ENCODE data around the gene ABLIM1. TPM values are rescaled to one million over a fixed set of nuclear protein-coding genes. Genes with fewer than 3 reads are reported as not detected.

Gene ABLIM1
- total RNA-seq, 1 donor from 2014 or later = 103 TPM

DNA sequence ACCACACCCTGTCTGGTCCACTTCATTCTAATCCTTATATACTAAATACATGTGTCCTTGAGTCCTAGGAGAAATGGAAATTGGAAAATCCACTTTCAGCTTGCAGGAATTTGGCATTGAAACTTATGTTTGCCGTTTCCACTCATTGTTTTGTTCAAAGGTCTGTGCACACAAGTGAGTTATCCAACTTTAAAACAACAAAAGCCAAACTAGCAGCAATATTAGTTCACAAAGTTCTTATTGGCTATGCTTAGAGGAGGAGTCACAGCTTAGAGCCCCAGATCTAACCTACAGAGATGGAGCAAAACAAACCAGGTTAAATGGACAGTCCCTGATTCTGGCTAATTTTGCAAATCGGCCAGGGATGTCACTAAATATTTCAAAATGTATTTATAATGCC, 209.2 kb downstream of the ABLIM1 start:
- no peak for DNase-seq

DNA sequence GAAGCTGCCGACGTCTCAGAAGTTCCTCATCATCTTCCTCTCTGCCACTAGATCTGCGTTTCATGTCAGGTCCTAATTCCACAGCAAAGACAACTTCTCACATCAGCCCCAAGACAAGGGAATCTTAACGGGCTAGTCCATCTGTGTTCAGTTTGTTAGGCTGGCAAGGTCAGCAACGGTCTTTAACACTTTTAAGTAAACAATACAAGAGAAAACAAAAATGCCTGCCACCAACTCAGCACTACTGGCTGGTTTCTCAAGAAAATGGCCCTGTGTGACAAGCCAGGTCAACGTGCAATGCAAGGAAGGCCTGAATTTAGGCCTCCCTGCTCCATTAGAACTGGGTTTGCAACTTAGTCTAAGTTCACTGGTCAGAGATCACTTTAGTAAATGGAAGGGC, 212.7 kb downstream of the ABLIM1 start:
- no peak for DNase-seq

DNA sequence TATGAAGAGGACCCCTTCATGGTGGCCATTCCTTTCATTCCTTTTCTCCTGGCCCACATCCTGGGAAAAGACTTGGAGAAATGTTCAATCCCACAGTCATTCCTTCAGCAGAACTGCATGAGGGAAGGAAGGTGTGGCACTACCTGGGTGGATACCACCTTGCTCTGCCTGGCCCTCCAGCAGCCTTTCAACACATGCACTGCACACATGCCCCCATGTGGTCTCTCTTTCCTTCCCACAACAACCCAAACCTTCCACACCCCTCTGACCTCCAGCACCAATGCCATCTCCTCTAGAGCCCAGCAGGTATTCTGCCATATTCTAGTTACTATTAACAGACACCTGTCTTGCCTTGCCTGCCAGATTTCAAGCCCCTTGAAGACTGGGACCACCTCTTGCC, 213.3 kb downstream of the ABLIM1 start:
- DNase-seq = no peak

DNA sequence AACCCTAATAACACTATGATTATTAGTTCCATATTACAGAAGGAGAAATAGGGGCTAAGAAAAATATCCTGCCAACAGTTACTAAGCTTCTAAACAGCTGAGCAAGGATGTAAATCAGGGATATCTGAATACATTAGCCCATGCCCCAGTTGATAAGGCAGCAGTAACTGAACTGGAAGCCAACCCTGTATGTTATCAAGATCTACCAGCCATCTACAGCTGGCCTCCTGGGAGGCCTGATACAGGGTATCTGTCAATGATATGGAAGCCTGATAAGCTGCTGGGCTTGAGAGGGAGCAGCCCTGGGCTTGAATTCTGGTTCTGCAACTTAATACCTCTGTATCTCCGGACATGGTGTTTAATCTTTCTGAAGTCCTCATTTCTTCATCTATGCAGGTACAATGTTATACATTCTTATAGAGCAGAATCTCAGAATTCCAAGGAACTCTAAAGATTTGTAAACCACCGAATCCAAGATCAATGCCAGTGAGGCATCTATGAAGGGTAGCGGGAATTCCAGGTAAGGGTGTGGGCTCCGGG, 215.9 kb downstream of the ABLIM1 start:
- DNase-seq = no peak

DNA sequence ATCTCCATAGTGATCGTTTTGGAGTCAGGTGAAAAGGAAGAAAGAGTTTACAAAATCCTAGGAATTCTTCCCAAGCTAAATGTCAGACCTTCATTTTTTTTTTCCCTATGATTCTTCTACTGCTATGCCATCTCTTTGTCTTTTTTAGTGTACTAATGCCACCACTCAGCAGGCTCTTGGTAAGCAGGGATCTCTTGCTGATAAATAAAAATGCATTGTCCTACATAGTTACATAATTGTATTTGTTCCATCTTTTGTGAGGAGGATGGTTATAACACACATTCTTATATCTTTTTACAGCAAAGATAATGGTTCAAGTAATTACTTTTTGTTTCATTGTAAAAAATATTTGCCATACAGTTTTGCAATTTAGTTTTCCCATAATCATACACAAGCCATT, 217.0 kb downstream of the ABLIM1 start:
- DNase-seq = no peak

DNA sequence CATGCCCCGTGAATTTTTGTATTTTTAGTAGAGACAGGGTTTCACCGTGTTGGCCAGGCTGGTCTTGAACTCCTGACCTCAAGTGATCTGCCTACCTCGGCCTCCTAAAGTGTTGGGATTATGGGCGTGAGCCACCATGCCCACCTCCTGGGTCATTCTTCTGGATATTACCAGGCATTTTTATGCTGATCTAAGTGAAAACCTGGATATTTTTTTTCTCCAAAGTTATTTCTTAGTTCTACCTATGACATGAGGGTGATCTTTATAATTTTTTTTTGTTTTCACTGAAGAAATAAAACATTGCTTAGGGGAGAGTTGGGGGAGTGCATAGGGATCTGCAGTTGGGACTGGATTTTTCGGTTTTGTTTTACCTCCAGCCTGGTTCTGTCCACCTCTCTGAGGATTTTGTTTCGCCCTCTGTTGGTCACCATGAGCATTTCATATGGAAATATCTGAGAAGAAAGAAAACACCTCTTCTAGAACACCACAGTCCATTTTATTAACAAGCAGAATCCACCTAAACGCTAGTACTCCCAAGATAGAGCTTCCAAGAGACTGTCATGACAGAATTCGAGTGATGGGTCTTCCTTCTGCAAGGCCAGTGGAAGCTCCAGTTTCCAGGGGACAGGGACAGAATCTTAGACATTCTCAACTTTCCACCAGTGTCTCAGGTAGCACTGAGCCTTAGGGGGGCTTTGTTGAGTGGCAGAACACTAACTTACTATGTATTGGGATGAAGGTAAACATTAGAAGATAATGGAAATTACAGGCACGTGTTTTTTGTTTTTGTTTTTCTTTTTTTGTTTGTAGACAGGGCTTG, 220.4 kb downstream of the ABLIM1 start:
- no peak for DNase-seq

DNA sequence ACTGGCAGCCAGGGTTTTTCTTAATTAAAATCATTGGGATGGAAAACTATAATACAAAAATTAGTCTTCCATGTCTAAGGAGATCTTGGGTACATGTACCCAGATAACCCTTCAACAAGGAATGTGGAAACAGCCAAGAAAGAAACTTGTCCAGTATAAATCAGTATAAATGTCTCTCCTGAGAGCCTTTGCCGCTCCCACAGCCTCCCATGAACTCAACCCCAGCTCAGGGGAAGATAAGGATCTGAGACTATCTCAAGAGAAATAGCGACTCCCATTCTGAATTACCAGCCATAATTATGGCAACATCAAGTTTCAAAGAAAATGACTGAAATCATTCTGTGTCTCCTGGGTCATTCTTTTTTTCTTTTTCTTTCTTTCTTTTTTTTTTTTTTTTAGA, 221.1 kb downstream of the ABLIM1 start:
- no peak for DNase-seq

DNA sequence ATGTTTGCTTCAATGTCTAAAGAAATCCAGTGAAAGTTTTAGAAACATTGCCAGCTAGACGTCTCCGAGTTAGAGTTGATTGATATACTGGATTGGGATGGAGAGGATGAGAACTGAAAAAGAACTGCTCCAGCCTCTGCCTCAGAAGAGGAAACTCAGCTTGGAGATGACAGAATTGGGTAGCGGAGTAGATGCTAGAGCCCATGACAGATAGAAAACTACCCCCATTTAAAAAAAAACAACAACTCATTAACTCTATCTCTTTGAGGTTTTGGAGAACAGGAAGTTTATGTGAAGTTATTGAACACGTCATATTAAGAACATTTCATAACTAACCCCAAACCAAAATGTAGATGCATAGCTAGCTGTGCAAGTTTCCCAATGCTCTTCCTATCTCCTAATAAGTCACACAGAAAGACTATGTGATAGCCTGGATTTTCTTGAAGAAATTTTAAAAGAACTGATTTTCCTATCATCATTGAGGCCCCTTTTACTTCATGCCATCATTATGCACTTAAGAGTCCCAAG, 225.4 kb downstream of the ABLIM1 start:
- no peak for DNase-seq

DNA sequence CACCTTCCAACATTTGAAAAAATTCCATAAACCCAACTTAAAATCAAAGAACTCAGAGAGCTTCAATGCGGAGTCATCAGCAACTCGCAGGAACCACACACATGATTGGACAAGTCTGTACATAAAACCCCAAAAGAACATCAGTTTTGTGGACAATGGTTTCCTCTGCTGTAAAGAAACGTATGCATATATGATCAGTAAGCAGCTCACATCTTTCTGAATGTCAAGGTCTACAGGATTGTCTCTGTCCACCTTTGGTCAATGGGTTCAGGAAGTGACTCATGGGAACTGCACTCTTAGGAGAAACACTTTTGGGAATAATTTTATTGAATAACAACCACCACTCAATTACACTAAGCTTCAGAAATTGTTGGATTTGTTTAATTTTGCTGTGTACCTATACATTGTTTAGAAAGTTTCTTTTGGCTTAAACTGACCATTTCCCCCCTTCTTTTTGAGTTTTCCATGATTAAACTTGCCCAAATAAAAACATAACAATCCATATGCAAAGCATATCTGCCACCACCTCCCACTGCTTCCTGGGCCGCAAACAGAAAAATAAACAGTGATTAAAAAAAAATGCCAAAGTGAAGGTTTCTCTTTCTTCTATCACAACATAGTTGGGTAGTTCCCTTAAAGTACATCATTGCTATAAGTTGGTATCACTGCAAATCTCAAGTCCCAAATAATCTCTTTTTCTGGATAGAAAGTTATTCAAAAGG, 226.5 kb downstream of the ABLIM1 start:
- no peak for DNase-seq

DNA sequence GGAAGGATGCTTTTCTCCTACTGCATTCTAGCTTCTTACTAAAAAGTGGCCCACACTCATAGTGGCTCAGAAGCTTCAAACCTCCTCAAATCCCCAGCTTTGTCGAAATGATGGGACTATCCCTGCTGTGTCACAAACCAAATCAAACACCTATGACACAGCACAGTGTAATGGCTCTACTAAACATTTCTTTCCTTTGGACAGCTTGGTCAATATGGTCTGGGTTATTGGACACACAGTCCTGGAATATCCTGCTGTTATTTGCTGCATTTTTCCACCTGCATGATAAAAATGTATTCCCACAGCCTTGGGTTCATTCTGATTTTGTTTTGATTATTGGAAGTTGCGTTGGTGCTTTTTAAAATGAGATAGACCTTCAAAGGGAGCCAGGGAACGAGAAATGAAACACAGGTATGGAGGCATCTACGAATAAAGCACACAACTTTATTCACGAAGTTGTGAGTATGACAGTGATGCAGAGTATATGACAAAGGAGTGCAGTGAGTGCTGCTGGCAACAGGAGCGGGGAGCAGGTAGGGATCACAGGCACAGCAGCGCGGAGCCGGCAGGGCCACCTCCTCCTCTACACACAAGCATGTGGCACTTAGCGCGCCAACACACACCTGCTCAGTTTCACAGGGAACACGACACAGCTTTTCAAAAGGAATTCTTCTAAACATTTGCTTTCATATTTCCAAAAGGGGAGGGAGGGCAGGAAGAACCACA, 227.2 kb downstream of the ABLIM1 start:
- no peak for DNase-seq

DNA sequence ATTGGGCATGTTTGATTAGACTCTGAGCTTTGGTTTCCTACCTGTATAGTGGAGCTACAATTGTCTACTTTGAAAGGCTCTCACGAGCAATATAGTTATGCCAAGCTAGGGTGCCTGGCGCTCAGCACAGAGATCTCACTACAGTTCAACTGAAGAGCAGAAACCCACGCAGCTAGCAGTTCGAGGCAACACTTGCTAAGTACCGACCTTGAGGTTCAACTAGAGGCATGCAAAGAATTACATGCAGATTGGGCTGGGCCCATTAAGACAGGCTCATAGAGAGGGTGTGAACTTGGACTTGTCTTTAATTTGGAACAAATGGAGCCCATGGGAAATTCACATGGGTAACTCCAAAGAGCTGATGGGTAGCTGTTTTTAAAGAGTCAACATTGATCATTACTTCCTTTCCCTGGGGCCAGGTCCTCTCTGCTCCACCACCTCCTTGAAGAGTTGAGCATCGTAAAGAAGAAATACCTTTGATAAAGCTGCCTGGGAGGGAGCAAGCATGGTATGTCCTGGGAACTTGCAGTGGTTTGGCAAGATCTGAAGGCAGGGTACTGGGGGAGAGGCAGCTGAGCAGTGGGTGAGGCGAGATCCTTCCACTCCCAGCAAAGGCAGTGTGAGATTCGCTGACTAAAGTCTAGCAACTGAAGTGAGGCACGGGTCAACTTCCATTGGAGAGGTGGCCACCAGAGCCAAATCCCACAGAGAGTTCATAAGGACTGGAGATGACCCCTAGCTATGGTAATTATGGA, 228.3 kb downstream of the ABLIM1 start:
- DNase-seq = no peak

DNA sequence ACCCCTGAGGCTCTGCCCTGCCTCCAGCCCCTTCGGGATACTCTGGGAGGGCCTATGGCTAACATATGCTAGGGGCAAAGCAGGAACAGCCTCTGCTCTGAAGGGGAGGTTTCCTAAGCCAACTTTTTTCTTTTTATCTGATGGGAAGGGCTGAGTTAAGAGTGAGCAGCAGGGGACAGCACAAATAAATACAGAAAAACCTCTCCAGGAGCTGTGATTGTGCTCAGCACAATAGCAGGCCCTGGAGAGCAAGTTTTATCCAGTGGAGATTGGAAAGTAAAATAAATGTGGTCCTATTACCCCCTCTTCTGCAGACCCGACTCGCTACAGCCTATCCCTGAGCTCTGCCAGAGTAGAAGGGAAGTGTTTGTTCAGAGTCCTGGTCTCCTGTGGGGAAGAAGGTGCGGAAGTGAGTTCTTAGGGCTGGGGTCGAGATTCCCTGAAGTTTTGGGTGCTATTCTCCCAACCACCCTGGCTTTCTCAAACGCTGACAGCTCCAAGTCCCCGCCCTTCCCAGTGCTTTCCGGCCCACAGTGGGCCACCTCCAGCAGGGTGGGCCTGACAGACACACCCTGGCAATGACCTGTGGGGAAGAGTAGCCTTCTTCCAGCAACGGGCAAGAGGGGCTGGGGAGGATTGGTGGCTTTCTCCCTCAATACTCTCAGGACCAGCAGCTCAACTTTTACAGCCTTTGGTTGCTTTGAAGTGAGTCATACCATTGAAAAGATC, 230.8 kb downstream of the ABLIM1 start:
- DNase-seq = no peak

DNA sequence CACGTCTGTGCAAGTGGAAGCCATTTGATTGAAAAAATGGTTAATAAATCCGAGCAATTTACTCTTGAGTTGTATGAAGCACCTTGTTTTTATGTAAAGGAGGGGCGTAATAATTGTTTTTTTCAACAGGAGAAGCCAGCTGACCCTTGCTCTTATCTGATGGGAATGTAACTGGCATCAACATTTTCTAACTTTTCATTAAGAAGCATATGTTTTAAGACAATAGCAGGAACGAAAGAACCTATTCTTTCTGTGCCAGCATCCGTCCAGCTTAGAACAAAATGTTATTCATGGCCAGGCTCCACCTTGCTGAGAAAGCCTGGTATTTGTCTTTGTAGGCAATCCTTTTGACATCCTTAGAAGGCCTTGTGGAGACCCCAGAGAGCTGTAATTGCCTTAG, 231.6 kb downstream of the ABLIM1 start:
- DNase-seq = no peak

DNA sequence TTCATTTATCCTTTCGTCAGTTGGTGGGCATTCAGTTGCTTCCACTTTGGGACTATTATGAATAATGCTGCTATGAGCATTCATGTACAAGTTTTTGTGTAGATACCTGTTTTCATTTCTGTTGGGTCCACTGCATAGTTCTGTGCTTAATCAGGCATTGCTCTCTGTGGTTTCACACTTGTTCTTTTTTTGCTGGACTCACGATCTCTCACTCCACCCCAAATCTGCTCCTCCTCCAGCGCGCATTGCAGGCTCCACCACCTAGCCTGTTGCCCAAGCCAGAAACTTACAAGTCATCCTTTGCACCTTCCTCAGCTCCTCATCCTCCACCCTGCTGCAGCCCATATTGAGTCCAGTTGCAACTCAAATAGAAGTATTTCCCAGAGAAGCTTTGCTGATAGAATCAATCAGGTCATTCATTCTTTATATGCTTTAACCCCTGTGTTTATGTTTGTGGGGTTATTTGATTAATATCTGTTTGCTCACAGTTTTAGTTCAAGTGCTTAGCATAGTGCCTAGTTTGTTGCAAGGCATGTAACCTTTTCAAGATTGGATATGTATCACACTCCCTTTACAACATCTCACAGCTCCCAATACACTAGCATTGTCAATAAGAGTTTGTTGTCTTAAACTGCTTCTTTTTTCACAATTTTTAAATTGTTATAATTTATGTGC, 237.1 kb downstream of the ABLIM1 start:
- no peak for DNase-seq

DNA sequence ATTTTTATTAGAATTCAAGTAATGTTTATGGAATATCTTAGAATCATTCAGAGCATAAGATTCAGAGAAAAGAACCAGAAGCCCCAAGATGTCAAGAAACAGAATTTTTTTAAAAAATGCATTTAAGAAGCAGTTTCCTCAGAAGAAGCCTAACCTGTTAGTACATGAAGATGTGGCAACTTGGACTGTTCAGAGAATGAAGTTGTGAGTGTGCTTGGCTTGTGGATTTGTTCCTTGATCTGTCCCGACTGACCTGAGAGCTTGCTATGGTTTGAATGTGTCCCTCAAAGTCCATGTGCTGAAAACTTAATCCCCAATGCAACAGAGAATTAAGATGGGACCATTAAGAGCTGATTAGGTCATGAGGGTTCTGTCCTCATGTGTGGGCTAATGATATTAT, 240.0 kb downstream of the ABLIM1 start:
- no peak for DNase-seq

DNA sequence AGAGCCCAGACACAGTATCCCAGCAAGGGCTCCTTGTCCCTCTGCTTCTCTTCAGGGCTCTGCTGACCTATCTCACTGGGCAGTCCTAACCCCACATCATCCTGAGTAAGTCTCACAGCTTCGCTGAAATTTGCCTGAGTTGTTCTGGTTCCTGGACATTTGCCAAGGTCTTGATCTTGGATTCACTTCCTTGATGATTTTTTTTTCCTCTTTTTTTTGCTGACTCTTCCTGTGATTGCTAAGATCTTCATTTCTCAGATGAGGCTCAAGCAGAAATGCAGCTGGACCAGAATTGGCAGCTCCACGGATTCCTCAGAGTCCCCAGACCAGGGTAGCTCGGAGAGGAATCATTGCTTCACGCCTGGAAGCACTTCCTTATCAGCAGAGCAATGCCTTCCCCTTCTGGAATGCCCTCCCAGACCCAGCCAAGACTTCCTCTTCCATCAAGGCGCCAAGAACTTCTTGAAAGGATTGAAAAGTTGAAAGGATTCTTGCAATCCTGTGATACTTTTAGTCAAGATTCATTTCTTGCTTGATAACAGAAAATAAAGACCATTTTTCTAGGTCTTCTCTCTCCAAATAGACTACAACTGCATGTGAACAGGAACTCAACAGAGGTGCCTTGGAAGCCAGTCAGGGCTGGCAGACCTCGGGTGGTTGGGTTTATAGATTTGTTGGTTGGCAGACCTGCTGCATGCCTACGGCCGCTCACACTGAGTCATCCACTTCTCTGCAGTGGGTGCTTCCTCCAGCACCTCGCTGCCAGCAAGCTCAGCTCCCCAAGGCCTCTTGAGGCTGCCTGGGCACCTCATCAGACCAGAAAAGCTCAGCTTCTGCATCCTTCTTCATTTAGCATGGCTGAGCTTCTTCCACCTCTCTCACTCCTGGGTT, 244.9 kb downstream of the ABLIM1 start:
- DNase-seq = no peak

DNA sequence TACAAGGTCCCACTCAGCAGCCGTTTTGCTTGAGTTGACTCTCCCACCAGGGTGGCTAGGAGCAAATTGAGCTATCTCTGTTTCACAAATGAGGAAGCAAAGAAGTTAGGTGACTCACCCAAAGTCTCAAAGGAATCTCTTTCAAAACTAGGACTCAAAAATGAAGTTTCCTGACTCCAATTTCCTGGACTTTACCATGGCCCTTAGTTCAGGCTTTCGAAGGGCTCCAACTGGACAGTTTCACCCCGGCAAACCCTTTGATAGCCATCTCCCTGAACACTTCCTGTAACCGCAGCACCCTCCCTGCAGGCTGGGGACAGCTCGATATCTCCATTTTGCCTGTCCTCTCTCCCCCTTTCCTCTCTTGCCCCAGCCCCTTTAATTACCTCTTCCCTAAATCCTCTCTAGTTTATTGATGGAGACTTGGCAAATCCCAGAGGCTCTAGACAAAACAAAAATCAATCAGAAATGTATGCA, 249.1 kb downstream of the ABLIM1 start:
- no peak for DNase-seq

DNA sequence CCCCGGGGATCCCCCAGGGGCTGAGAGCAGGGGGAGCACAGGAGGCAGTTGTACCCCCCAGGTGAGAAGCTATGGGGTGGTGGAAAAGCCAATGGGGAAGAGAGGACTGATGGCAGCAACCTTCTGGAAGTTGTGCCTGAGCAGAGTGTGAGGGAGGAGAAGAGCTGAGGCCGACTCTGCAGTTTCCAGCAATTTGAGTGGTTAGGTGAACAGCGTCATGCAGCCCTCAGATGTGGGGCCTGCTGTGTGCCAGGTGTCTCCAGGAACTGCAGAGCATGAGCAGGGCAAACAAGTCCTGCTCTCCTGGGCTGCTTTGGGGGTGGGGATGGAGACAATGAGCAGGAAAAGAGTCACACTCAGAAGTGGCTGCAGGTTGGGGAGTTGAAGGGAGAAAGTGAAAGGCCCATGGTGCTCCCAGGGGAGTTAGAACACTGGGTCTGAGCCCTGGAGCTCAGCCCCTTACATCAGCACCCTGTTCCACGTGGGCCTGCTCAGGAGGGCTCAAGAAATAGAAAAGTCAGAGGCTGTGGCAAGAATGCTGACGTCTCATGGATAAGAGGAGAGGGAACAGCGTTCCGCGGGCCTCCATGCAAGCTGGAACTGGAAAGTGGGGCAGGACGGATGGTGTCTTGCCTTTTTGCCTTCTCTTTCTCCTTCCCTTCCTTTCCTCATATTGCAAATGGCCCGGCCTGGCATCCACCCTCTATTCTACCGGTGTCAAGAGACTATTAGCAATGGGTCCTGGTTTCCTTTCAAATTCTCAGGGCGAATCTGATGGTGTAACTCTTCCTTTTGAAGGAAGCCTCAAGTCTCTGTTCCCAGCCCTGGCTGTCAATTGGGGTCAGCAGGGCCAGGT, 249.7 kb downstream of the ABLIM1 start:
- DNase-seq = no peak
